Raji (cell line): ENCODE results near the gene TCF3.

Experiments
- POLR2A ChIP-seq: IDR thresholded peaks from 2 replicates; pipeline ENCODE4 v1.6.1; 2011; ENCODE audit warnings: low read depth, low read length, control low read depth; ENCODE audit not compliant: insufficient read depth

The TCF3 gene

DNA sequence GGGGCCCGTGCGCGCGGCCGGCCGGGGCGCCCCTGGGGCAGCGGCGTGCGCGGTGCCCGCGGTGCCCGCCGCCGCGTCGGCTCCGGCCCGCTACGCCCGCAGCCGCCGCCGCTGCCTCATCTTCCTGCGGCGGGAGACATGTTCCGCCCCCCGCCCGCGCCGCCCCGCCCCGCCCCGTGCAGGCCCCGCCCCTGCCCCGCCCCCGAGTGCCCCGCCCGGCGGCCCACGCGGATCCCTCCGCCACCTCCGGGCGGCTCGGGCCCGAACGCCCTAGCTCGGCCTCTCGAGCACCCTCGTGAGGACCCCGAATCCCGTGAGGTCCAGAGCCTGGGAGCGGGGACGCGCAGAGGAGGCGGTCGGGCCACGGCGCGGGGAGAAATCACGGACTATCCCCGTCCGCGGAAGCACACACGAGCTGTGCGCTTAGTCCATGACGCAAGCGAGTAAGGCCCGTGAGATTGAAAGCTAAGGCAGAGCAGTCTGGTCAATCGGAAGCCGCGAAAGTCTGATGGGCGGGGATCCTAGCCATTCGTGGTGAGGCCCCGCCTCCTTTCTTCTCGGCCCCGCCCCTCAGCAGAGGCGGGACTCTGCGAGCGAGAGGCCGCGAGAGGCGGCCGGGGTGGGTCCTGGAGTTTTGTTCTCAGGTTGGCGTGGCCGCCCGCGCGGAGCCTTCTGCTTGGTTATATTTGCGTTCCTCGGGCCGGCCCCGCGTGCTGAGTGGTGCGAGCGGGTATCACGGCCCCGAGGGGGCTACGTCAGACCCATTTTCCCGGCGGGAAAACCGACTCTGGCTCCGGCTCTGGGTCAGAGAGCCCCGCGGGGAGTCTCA is at the start of gene TCF3:
Gene TCF3, minus strand, starts transcription at position 145 of the 829 bp plus-strand sequence. CDS start 2,367 bp downstream, outside the sequence.
- peak; percentile 41 for TF ChIP-seq POLR2A

DNA sequence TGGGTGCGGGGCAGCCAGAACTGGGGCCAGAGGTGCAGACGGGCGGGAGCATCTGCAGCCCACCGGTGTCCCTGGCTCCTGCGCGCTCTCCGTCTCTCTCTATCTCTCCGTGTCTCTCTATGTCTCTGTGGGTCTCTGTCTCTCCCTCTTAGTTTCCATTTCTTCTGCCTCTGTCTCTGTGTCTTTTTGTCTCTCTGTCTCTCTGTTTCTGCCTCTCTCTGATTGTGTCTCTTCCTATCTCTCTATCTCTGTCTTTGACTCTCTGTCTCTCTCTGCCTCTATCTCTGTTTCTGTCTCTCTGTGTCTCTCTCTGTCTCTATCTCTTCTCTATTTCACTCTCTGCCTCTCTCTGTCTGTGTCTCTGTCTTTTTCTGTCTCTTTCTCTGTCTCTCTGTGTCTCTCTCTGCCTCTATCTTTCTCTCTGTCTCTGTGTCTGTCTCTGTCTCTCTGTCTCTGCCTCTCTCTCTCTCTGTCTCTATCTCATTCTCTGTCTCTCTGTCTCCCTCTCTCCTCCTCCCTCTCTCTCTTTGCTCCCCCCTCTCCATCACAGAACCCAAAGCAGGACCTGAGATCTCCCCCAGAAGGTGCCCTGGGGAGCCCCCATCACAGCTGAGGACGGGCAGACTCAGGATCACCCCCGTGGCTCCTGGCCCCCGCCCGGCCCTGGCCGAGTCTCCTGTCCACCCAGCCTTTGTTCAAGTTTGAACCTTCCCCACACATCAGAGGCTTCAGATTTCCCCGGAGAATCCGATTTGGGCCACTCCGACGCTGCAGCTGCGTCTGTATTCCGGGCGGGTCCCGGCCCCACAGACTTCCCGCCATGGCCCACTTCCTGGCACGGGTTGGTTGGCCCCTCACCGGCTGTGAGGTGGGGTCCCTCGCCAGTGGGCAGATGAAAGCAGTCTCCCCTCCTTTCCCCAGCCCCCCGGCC is 48.6 kb upstream of the TCF3 start:
- no peak for TF ChIP-seq POLR2A

DNA sequence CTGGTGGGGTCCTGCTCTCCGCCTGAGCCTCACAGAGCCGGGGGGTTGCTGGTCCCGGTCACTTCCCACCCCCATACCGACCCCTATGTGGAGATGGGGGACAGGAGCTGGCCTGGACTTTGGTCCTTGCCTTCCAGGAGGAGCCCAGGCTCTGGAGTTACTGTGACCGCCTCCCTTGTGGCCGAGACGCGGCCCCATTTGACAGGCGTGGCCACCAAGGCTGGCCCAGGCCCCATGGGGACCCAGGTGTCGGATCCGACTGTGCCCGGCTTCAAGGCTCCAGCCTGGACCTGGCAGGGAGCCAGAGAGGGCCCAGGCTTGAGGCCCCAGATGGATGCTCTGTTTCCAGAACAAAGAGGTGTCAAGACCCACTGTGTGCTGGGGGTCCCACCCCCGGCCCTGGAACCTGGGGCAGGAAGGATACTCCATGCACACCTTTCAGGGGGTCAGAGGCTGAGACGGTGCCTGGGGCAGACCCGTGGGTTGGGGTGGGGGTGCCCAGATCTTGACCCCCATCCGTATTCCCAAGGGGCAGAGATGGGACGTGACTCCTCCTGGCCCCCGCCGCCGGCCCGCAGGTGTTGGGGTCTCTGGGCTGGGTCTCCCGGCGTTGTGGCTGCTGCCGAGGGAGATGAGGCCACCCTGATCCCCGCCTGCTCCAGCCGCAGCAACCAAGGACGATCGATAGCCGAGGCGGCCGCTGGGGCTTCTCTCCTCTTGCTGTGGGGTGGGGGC is 47.8 kb upstream of the TCF3 start:
- no peak for TF ChIP-seq POLR2A

DNA sequence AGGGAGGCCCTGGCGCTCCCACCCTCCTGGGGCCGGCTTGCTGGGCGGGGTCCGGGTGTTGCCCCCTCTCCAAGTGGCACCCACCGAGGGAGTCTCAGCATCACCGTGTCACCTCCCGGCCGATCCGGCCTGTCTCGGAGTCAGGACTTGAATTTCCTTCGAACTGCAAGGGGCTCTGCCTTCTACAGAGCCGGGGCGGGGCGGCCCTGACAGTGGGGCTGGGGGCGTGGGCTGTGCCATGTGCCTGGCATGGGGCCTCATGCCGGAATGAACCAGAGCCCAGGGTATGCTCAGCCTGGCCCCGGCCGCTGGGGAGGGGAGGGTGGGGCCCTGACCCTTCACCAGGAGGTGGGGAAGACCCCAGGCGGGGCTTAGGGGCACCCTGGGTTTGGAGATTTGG is 47.0 kb upstream of the TCF3 start:
- TF ChIP-seq POLR2A = no peak

DNA sequence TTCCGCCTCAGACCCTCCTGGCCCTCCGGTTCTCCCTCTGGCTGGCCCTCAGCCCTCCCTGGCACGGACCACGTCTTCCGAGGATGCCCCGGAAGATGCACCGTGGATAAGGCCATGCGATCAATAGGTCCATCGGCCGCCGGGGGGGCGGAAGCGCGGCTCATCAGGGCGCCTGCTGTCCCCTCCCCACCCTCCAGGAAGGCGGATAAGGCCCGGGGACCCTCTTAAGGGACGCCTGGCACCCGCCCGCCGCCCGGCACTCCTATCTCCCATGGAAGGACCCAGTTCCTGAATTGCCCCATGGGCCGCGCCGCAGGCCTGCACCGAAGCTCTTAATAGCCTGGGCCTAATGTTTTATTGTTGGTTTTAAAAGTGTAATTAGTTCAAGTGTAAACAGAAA is 46.2 kb upstream of the TCF3 start:
- TF ChIP-seq POLR2A = no peak

DNA sequence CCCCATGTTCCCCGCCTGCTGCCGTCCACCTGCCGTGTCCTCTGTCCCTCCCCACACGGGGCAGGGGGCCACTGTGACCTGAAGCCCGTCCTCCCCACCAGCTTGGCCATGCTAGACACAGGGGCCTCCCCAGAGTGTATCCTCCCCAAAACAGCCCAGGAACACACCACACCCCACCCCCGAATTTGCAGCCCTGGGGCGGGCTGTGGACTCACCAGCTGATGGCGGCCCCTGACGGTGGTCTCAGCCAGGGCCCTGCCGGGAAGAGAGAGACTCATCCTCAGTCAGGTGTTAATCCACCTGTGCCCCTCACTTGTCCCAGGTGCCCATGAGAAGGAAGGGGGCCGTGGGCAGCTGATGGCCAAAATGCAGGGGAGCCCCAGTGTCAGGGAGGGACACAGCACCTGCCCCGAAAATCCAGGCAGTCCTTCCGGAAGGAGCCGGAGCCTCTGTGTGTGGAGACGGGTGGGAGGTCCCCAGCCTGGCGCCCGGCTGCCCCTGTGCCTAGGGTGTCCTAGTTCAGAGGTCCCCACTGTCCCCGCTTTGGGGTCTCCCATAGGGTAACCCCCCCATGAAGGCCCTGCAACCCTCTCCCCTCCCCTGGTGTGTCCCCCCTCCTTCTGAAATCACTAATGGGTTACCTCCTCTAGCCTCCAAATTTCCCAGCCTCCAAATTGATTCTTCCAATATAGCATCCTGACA is 39.3 kb upstream of the TCF3 start:
- no peak for TF ChIP-seq POLR2A

DNA sequence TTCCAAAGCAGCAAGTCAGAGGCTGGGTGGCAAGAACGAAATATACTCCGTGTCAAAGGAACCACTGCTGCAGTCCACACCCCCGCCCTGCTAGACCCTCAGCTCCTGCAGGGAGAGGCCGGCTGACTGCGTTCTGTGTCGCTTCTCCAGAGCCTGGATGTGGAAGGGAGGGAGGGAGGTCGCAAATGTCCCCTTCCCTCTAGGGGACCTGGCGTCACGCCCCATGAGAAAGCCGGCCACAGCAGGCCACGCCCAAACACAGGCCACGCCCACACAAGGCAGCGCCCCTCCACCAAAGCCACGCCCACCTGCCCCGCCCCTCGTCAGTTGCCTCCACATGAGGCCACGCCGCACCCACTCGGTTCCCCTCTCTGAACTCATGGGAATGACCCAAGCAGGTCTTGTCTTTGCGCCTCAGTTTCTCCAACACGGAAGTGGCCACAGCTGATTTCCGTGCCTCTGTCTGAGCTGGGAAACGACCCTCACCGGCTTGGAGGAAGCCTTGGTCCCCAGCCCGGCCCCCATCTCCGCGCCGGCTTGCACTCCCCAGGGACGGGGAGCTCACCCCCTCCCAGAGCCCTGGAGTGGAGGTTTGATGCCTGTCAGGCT is 38.4 kb upstream of the TCF3 start:
- TF ChIP-seq POLR2A = no peak

DNA sequence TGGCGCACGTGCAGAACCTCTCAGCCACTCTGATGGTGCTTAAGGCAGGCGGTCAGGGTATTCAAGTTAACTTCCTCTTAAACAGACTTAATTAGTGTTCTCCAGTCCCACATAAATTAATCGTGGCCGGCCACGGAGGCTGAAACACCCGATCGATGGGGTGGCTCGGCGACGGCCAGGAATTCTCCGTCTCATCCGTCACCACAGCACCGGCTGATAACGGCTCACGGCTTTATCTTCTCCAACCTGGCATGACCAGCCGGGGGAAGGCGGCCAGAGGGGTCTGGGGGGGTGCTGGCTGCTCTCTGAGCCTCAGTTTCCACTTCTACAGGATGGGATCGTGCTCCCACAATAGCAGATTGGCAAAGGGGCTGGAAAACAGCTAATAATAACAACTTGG is 32.6 kb upstream of the TCF3 start:
- no peak for TF ChIP-seq POLR2A

DNA sequence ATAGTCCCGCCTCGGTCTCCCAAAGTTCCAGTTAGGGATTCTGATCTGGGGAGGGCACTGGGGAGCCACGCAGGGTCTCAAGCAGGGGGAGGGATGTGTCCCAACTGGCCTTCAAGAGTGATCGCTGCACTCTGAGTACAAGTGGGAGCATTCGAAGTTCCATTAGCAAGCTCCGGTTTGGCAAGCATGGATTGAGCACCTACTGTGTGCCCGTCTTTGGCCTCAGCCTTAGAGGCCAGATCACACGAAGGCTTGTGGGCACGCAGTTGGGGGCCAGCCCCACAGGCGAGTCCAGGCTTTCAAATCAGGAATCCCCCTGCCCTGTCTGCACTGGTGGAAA is 32.1 kb upstream of the TCF3 start:
- TF ChIP-seq POLR2A = no peak

DNA sequence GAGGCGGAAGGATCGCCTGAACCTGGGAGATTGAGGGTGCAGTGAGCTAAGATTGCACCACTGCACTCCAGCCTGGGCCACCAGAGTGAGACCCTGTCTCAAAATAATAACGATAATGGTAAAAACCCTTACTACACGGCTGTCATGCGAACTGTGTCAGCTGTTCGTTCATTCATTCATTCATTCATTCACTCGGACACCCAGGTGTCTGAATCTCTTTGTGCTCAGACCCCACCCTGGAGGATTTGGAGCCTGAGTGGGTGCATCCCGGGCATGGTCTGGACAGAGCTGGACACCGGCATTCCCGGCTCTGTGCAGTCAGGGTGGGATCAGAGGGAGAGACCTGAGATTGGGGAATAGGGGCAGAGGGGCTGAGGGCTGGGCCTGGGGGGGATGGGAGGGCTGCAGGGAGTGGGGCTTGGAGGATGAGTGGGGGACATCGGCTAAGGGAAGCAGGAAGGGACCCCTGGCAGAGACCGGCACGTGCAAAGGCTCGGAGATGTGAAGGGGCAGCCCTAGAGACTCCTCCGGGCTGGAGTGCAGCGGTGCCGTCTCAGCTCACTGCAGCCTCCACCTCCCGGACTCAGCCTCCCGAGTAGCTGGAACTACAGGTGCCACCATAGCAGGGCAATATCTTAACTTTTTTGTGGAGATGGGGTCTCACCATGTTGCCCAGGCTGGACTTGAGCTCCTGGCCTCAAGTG is 31.6 kb upstream of the TCF3 start:
- no peak for TF ChIP-seq POLR2A

DNA sequence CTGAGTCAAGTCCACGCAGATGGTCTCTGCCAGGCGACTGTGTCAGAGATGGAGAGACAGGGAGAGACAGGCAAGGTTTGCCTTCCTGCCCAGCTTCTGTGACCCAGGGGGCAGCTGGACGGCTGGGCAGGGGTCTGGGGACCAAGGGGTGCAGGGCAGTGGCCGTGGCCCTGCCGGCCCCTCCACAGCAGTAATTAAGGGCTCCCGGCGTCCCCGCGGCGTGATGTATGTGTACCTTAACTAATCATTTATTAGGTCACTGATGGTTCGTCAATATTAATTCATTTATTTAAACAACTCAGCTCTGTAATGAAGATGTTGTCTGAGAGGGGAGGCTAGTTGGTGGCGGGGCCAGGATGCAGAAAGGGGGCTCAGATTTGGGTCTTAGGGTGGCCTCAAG is 28.6 kb upstream of the TCF3 start:
- TF ChIP-seq POLR2A = no peak

DNA sequence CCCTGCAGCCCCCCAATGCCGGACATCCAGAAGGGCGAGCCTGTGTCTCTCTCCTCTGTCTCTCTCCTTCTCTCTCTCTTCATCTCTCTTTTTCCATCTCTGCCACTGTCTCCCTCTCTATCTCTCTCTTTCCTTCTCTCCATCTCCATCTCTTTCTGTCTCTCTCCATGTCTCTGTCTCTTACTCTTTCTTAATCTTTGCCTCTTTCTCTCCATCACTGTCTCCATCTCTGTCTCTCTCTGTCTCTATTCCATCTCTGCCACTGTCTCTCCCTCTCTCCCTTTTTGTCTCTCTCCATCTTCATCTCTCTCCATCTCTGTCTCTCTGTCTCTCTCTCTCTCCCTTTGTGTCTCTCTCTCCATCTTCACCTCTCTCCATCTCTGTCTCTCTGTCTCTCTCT is 25.7 kb upstream of the TCF3 start:
- no peak for TF ChIP-seq POLR2A

DNA sequence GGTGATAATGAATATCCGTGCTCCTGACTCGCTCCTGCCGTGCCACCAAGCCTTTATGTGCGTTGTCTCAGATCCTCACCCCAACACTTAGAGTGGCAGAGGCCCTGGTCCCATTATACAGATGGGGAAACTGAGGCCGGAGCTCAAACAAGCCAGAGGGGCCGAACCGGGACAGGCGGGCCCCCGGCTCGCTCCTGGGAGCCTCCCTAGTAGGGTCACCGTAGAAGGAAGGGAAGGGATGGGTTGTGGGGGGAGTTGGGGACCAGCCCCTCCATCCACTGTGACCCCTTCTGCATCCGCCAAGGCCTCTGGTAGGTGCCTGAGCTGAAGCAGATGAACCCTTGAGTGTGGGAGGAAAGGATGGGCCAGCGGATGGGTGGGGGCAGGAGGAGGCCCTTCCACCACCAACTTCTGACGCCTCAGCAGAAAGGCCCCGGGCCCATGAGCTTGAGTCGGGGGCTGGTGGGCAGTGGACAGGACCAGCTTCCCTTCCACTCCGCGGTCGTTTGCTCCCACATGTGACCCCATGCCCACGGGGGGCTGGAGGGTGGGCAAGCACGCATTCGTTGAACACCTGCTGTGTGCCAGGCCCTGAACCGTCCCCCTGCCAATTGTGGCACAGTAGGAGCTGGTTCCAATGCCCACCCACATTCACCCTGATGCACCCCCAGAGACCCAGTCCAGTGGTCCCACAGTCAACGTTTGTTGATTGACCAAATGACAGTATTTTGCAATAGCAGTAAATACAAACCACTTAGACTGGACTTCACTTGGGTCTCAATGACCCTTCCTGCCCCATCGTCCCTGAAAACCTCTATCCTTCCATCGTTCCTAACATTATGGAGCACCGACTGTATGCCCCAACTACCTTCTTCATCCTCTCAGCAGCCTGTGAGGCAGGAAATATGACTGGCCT is 24.2 kb upstream of the TCF3 start:
- TF ChIP-seq POLR2A = no peak

DNA sequence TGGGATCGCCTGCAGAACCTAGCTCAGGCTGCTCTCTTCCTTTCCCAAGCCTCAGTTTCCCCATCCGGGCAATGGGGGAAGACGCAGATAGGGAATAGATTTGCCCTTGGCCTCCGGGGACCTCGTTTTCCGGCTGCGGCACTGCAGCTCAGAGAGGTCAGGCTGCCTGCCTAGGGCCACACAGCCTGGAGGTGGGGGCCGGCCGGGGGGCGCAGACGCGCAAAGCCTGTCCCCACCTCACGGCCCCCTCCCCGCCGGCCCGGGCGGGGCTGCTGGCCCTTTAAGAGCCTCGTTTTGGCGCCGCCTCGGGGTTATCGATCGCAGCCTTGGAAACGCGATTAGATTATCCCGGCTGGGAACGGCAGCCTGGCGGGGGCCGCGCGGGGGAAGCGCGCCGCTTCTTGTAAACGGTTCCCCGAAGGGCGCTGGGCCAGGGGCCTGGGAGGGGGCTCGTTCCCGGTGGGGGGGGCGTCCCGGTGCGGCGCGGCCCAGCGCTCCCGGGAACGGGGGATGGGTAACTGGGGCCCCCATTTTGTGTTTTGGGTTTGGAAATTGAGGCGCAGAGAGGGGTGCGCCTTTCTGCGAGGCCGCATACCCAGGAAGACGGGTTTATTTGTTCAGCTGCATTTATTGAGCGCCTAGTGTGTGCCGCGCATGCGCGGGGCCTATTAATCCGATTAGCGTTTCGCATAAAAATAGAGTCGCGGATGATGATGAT is 23.4 kb upstream of the TCF3 start:
- TF ChIP-seq POLR2A = no peak
